NCI-H128 (cell line): ENCODE results near the gene ZNF625.
"Not testable (repeated sequence)": the region's sequence is repeated elsewhere in the genome, so short reads cannot be mapped to it uniquely, and the experiment has no call there.

Source experiments
- DNase-seq: peaks from one replicate; lab custom pipeline; 2025; ENCODE audit not compliant: unreplicated experiment; lab: John Stamatoyannopoulos, UW

ZNF625 gene

DNA sequence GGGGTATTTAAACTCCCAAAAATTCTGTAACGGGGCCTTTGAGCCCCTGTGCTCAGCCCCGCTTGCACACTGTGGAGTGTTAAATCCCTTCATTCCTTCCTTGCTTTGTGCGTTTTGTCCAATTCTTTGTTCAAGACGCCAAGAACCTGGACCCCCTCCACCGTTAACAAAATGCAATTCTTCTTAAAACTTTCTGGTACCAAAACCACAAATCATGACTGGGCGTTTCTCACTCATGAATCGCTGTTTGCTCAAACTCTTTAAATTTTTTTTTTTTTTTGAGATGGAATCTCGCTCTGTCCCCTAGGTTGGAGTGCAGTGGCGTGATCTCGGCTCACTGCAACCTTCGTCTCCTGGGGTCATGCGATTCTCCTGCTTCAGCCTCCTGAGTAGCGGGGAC lies 17.3 kb downstream of the ZNF625 start:
- DNase-seq = no peak

GRCh38 chr19:12137221-12137940 lies 19.2 kb downstream of the ZNF625 start:
- DNase-seq = no peak

- no peak for DNase-seq
Observed at GRCh38 chr19:12133069-12133468, 23.5 kb downstream of the ZNF625 start.

DNA sequence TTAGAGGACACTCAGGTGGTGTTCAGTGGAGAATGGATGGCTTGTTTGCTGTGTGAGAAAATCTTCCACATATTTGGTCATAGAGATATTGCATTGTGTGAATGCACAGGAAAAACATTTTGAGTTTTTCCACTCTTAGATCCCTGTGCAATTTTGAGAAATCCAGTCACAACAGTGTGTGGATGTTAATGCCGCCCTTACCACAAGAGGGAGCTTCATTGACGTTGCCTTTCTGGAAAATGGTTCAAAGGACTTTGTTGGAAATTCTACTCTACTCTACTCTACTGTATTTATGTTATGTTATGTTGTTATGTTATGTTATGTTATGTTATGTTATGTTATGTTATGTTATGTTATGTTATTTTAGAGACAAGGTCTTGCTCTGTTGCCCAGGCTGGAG lies 29.8 kb downstream of the ZNF625 start:
- DNase-seq = no peak

- DNase-seq = no peak
Observed at GRCh38 chr19:12117201-12117970, 39.1 kb downstream of the ZNF625 start.

- DNase-seq = no peak
Observed at GRCh38 chr19:12113121-12113520, 43.4 kb downstream of the ZNF625 start.

GRCh38 chr19:12112701-12113100 lies 43.8 kb downstream of the ZNF625 start:
- no peak for DNase-seq

DNA sequence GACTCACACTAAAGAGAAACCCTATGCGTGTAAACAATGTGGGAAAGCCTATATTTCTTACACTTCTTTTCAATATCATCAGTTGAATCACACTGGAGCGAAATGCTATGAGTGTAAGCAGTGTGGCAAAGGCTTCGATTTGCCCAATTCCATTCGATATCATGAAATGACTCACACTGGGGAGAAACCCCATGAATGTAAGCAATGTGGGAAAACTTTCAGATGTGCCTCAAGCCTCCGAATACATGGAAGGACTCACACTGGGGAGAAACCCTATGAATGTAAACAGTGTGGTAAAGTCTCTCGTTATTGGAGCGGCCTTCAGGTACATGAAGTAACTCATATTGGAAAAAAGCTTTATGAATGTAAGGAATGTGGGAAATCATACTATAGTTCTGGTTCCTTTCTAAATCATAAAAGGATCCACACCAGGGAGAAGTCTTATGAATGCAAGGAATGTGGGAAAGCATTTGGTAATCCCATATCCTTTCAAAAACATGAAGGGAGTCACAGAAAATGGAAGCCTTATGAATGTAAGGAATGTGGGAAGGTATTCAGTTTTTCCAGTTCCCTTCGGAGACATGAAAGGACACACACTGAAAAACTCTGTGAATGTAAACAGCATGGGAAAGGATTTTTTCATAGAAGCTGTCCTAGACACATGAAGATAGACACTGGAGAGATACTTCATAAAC lies 44.4 kb downstream of the ZNF625 start:
- DNase-seq = no peak

- no peak for DNase-seq
Observed at GRCh38 chr19:12111176-12111575, 45.4 kb downstream of the ZNF625 start.

- not testable (repeated sequence) for DNase-seq
Observed at GRCh38 chr19:12103909-12104308, 52.6 kb downstream of the ZNF625 start.

GRCh38 chr19:12098040-12098439 lies 58.5 kb downstream of the ZNF625 start:
- DNase-seq = no peak

DNA sequence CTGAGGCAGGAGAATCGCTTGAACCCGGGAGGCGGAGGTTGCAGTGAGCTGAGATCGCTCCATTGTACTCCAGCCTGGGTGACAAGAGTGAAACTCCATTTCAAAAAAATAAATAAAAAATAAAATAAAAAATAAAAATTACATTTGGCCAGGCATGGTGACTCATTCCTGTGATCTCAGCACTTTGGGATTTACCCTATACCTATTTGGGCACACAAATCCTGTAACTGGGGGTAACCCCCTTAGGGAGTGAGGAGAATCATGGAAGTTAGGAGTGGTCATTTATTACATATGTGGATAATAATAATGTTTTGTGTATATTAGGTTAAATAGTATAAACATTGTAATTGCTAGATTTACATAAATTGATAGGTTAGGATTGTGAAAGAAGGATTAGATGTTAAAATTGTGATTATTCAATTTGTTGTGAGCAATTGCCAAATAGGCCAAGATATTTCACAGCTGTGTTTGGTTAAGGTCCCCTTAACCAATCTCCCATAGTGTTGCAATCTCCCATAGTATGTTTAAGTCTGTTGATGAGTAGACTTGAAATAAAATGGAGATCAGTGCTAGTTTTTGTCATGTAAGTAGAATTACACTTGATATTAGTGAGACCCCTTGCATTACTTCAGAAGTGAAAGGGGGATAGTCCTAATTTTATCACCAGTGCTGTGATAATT lies 61.3 kb downstream of the ZNF625 start:
- DNase-seq = no peak
